ENCODE measurements around the gene DOCK2.

- TF ChIP-seq CTCF (conservative IDR thresholded peaks at IDR 0.05; ENCODE audit: low read length) (no peak), EZH2phosphoT487 (IDR thresholded peaks at IDR 0.05; ENCODE audit: borderline replicate concordance, low read depth, low read length) (no peak)
These were observed 29.2 kb upstream of the DOCK2 start for GRCh38 chr5:169607882-169608281.

Measured in OCI-LY7 (cell line).